Suprapubic skin (tissue), 4 donors: ENCODE data around the gene RASGEF1C. TPM values are rescaled to one million over a fixed set of nuclear protein-coding genes. Genes with fewer than 3 reads are reported as not detected.
A peak's percentile ranks its signal among the peaks of the same experiment; 100 is the strongest.

Experiments
- DNase-seq, 2 donors: peaks; one replicate each; pipeline ENCODE4 v3.0.0-alpha.2; 2019; ENCODE audit warnings: low spot score in 2 of 2
- H3K27ac ChIP-seq: fragments of 200-600 bp; sonication (generic); one replicate; pipeline ENCODE4 v1.5.1; 2019
- H3K27me3 ChIP-seq: fragments of 200-600 bp; sonication (generic); one replicate; pipeline ENCODE4 v1.5.1; 2019
- H3K36me3 ChIP-seq: fragments of 200-600 bp; sonication (generic); one replicate; pipeline ENCODE4 v1.5.1; 2019
- H3K4me1 ChIP-seq: fragments of 200-600 bp; sonication (generic); one replicate; pipeline ENCODE4 v1.5.1; 2019
- H3K4me3 ChIP-seq: fragments of 200-600 bp; sonication (generic); one replicate; pipeline ENCODE4 v1.5.1; 2019; ENCODE audit warnings: mild to moderate bottlenecking
- H3K9me3 ChIP-seq: fragments of 200-600 bp; sonication (generic); one replicate; pipeline ENCODE4 v1.5.1; 2019
- EP300 ChIP-seq: sonication (generic); formaldehyde crosslinking; IDR thresholded peaks from one replicate; pipeline ENCODE4 v1.6.1; 2017; ENCODE audit warnings: antibody characterized with exemption
- POLR2A ChIP-seq, 2 donors: fragments of 450-650 bp; IDR thresholded peaks; one replicate each; pipeline ENCODE4 v1.6.1; 2017; ENCODE audit warnings: antibody characterized with exemption in 2 of 2, mild to moderate bottlenecking in 2 of 2, moderate library complexity in 2 of 2
- POLR2AphosphoS5 ChIP-seq, 3 donors: sonication (generic); formaldehyde crosslinking; IDR thresholded peaks; one replicate each; pipeline ENCODE4 v1.6.1; 2017; ENCODE audit warnings: antibody characterized with exemption in 3 of 3
- WGBS: methylation state at CpG from one replicate; pipeline ENCODE4 v1.1.5; 2018; 5-methylcytosine and 5-hydroxymethylcytosine counted together
- total RNA-seq, 4 donors: library from RNA; depleted of rRNA; stranded (reverse); fragments of >200 nt; gene quantifications; one replicate each; pipeline ENCODE4 v1.1.0, GENCODE V29; 2016
- TF ChIP-seq, protein P1 (sequence below), 2 donors: fragments of 200-600 bp in 1 of 2; fragments of 450-650 bp in 1 of 2; sonication (generic) in 1 of 2; IDR thresholded peaks; one replicate each; pipeline ENCODE4 v1.5.1; 2016 to 2019; ENCODE audit warnings: antibody characterized with exemption in 2 of 2, mild to moderate bottlenecking in 1 of 2, moderate library complexity in 1 of 2

The RASGEF1C gene
- under 1 TPM; 0.64 to 0.89 (median 0.81) TPM for total RNA-seq

DNA sequence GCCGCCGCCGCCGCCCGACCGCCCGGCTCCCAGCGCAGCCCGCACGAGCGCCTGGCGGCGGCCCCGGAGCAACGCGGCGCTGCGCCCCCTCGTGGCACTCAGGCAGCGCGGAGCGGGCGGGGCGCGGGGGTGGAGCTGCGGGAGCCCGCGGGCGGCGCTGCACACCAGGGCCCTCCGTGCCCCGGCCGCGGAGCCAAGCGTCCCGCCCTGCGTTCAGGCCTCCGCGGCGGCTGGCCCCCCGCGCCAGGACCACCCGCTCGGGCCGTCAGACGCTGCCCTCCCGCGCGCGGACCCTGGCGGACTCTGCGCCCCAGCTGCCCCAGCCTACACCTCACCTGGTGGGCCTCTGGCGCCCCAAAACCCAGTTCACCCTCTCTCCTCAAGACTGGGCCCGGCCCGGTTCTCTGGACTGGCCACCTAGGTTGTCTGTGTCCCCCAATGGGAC lies at the start of gene RASGEF1C:
RASGEF1C (minus strand) TSS at position 75 of the 445 bp plus-strand sequence. CDS start 71,159 bp downstream, outside the sequence.
- no peaks in the 10 kb centered on the region for H3K9me3 ChIP-seq
- DNase-seq = peak in 1 of 2 donors; percentile 54
- no peak within 1 kb of the TSS for H3K27ac ChIP-seq
- H3K4me1 ChIP-seq = peaks cover 17% of the 10 kb centered on the region
- H3K27me3 ChIP-seq = peaks cover 24% of the 10 kb centered on the region
- WGBS = 42% methylated on average over 2 of the region's 55 CpGs
- no peak for TF ChIP-seq POLR2A (IDR thresholded peaks at IDR 0.05)
- TF ChIP-seq, protein P1, sequence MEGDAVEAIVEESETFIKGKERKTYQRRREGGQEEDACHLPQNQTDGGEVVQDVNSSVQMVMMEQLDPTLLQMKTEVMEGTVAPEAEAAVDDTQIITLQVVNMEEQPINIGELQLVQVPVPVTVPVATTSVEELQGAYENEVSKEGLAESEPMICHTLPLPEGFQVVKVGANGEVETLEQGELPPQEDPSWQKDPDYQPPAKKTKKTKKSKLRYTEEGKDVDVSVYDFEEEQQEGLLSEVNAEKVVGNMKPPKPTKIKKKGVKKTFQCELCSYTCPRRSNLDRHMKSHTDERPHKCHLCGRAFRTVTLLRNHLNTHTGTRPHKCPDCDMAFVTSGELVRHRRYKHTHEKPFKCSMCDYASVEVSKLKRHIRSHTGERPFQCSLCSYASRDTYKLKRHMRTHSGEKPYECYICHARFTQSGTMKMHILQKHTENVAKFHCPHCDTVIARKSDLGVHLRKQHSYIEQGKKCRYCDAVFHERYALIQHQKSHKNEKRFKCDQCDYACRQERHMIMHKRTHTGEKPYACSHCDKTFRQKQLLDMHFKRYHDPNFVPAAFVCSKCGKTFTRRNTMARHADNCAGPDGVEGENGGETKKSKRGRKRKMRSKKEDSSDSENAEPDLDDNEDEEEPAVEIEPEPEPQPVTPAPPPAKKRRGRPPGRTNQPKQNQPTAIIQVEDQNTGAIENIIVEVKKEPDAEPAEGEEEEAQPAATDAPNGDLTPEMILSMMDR (IDR thresholded peaks at IDR 0.05) = peak; percentile 12 to 46
- no peaks in the 10 kb centered on the region for H3K36me3 ChIP-seq
- H3K4me3 ChIP-seq = peak within 1 kb of the TSS; percentile 48

GRCh38 chr5:180253036-180253824 lies 44.2 kb upstream of the RASGEF1C start:
- 96% methylated on average over 11 of the region's 24 CpGs for WGBS
- no peak for DNase-seq
- TF ChIP-seq EP300 (no peak), POLR2AphosphoS5 (IDR thresholded peaks at IDR 0.05) (no peak), POLR2A (IDR thresholded peaks at IDR 0.05) (no peak)
- TF ChIP-seq, protein P1 (IDR thresholded peaks at IDR 0.05) = no peak
- Histone ChIP-seq H3K27ac (no peak overlapping the region), H3K4me1 (no peaks in the 10 kb centered on the region), H3K27me3 (no peaks in the 10 kb centered on the region), H3K4me3 (no peak overlapping the region), H3K9me3 (peaks cover 56% of the 10 kb centered on the region), H3K36me3 (peaks cover 98% of the 10 kb centered on the region)

DNA sequence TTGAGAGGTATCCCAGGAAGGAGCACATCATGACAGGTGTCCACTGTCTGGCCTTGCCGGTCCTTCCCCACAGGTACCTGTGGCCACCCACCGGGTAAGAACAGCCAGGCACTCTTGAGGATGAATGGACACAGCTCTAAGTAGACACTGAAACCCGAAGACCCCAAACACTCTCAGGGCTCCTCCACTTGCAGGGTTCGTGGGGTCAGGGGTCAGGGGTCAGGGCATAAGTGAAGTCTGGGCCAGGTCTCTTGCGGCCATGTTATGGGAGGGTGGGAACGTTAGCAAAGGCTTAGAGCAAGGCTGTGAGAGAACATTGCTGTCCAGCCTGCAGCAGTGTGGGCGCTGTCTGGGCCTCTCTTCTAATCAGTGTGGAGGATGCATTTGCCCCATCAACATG lies 42.9 kb upstream of the RASGEF1C start:
- no peak for DNase-seq

GRCh38 chr5:180251141-180251540 lies 42.1 kb upstream of the RASGEF1C start:
- WGBS = 100% methylated on average over 2 of the region's 9 CpGs
- no peak for DNase-seq
- peaks cover 54% of the 10 kb centered on the region for H3K9me3 ChIP-seq
- no peak overlapping the region for H3K27ac ChIP-seq
- H3K4me1 ChIP-seq = no peaks in the 10 kb centered on the region
- no peak overlapping the region for H3K4me3 ChIP-seq
- no peaks in the 10 kb centered on the region for H3K27me3 ChIP-seq
- peaks cover 96% of the 10 kb centered on the region for H3K36me3 ChIP-seq
- no peak for TF ChIP-seq POLR2A (IDR thresholded peaks at IDR 0.05)
- no peak for TF ChIP-seq POLR2AphosphoS5 (IDR thresholded peaks at IDR 0.05)
- TF ChIP-seq, protein P1 (IDR thresholded peaks at IDR 0.05) = no peak
- TF ChIP-seq EP300 = no peak

More for the DNA sequence above, 42.9 kb upstream of the RASGEF1C start:
- Histone ChIP-seq H3K36me3 (peaks cover 97% of the 10 kb centered on the region), H3K27me3 (no peaks in the 10 kb centered on the region), H3K4me1 (no peaks in the 10 kb centered on the region), H3K9me3 (peaks cover 54% of the 10 kb centered on the region), H3K27ac (no peak overlapping the region), H3K4me3 (no peak overlapping the region)
- TF ChIP-seq, protein P1 (IDR thresholded peaks at IDR 0.05) = no peak
- TF ChIP-seq POLR2AphosphoS5 (IDR thresholded peaks at IDR 0.05) (no peak), POLR2A (IDR thresholded peaks at IDR 0.05) (no peak), EP300 (no peak)
- 100% methylated on average over 4 of the region's 7 CpGs for WGBS

GRCh38 chr5:180250329-180250728 lies 41.3 kb upstream of the RASGEF1C start:
- TF ChIP-seq POLR2AphosphoS5 (IDR thresholded peaks at IDR 0.05) = no peak
- TF ChIP-seq, protein P1 (IDR thresholded peaks at IDR 0.05) = no peak
- TF ChIP-seq POLR2A (IDR thresholded peaks at IDR 0.05) = no peak
- TF ChIP-seq EP300 = no peak
- Histone ChIP-seq H3K4me3 (no peak overlapping the region), H3K4me1 (no peaks in the 10 kb centered on the region), H3K36me3 (peaks cover 92% of the 10 kb centered on the region), H3K9me3 (peaks cover 48% of the 10 kb centered on the region), H3K27me3 (no peaks in the 10 kb centered on the region), H3K27ac (no peak overlapping the region)
- DNase-seq = no peak
- WGBS = 100% methylated on average over 4 of the region's 4 CpGs
